HT1080 (cell line): ENCODE measurements around the gene CCZ1. TPM values are rescaled to one million over a fixed set of nuclear protein-coding genes. Genes with fewer than 3 reads are reported as not detected.
"Not testable (repeated sequence)": the region's sequence is repeated elsewhere in the genome, so short reads cannot be mapped to it uniquely, and the experiment has no call there.

Source experiments
- DNase-seq: peaks from one replicate; pipeline ENCODE4 v3.0.0-alpha.2; 2015; ENCODE audit warnings: low read depth
- small RNA-seq: library from RNA; depleted of rRNA; stranded (forward); fragments of <200 nt; gene quantifications from one replicate; pipeline ENCODE3, GENCODE V24; 2014
- total RNA-seq: library from RNA; depleted of rRNA; stranded (reverse); fragments of >200 nt; shearing (Covaris generic); gene quantifications from 2 replicates; pipeline ENCODE4 v1.2.3, GENCODE V29; 2014; rRNA removed

CCZ1 gene
- total RNA-seq, 1 experiment from 2014 or later: 67.2 TPM

GRCh38 chr7:5904726-5905125 lies 6.2 kb downstream of the CCZ1 start:
- DNase-seq: not testable (repeated sequence)

- DNase-seq: not testable (repeated sequence)
Measured at GRCh38 chr7:5908835-5909234, 10.3 kb downstream of the CCZ1 start.

- not testable (repeated sequence) for DNase-seq
Measured at GRCh38 chr7:5916529-5916928, 18.0 kb downstream of the CCZ1 start.

GRCh38 chr7:5924180-5924579 lies 25.6 kb downstream of the CCZ1 start:
- not testable (repeated sequence) for DNase-seq

GRCh38 chr7:5924630-5925029 lies 26.1 kb downstream of the CCZ1 start:
- not testable (repeated sequence) for DNase-seq

- not testable (repeated sequence) for DNase-seq
Measured at GRCh38 chr7:5926263-5926870, 27.8 kb downstream of the CCZ1 start.

GRCh38 chr7:5930290-5930689 lies 31.8 kb downstream of the CCZ1 start:
- not testable (repeated sequence) for DNase-seq

GRCh38 chr7:5931250-5931649 lies 32.7 kb downstream of the CCZ1 start:
- DNase-seq: not testable (repeated sequence)

GRCh38 chr7:5931905-5932644 lies 33.5 kb downstream of the CCZ1 start:
- DNase-seq: not testable (repeated sequence)

GRCh38 chr7:5934945-5935450 lies 36.5 kb downstream of the CCZ1 start:
- DNase-seq: not testable (repeated sequence)

- DNase-seq: not testable (repeated sequence)
Measured at GRCh38 chr7:5963205-5963604, 64.7 kb downstream of the CCZ1 start.

- not testable (repeated sequence) for DNase-seq
Measured at GRCh38 chr7:5963810-5964209, 65.3 kb downstream of the CCZ1 start.

GRCh38 chr7:5970347-5970911 lies 71.9 kb downstream of the CCZ1 start, which contains the start of gene RSPH10B:
Gene RSPH10B, minus strand, starts transcription at chr7:5970689. Its CDS starts 3,573 bp downstream, at chr7:5967116.
- not testable (repeated sequence) for DNase-seq

- DNase-seq: not testable (repeated sequence)
Measured at GRCh38 chr7:5973580-5973979, 75.0 kb downstream of the CCZ1 start.

Small RNA genes lying within 50 kb of the gene (small RNA-seq; reads per million reads assigned to genes)
- not detected for gene RN7SL556P

Other genes with a start within 250 kb of the CCZ1 start
- gene RNF216, start 117.1 kb upstream of the CCZ1 start, total RNA-seq: 29.6 and 30.5 TPM in 2 replicates
- gene OCM, start 17.9 kb upstream of the CCZ1 start, total RNA-seq: not detected in 2 replicates
- gene RSPH10B, start 72.0 kb downstream of the CCZ1 start, total RNA-seq: not detected in 2 replicates
- gene PMS2, start 110.3 kb downstream of the CCZ1 start, total RNA-seq: 16.0 and 17.3 TPM in 2 replicates
- gene AIMP2, start 110.5 kb downstream of the CCZ1 start, total RNA-seq: 125 and 147 TPM in 2 replicates
- gene ANKRD61, start 132.6 kb downstream of the CCZ1 start, total RNA-seq: 0.18 and 0.37 TPM in 2 replicates
- 90.6 and 183 TPM in 2 replicates for gene EIF2AK1, start 160.4 kb downstream of the CCZ1 start, total RNA-seq
- 3.9 TPM in 2 replicates for gene USP42, start 206.2 kb downstream of the CCZ1 start, total RNA-seq